Kidney (tissue), 14 donors: ENCODE measurements around the gene SLC5A6. TPM values are rescaled to one million over a fixed set of nuclear protein-coding genes. Genes with fewer than 3 reads are reported as not detected.

Experiments used
- DNase-seq, 5 donors: peaks; one replicate each; pipeline ENCODE4 v3.0.0-alpha.2; 2013 to 2020
- FAIRE-seq: peaks from 2 replicates; lab custom pipeline; 2012; peaks lifted over from hg19 to GRCh38; lab: Jason Lieb, UNC
- H3K27ac ChIP-seq, 2 donors: one replicate each; pipeline ENCODE4 v1.7.0; 2013; ENCODE audit warnings: low read depth in 2 of 2, low read length in 2 of 2, inconsistent platforms in 1 of 2
- H3K27me3 ChIP-seq: one replicate; pipeline ENCODE4 v1.7.1; 2013; ENCODE audit warnings: low read length, inconsistent platforms; ENCODE audit not compliant: control insufficient read depth, insufficient read depth
- H3K36me3 ChIP-seq, 3 donors: one replicate each; pipeline versions ENCODE4 v1.7.0 to v1.7.1; 2013; ENCODE audit warnings: low read length in 3 of 3, control low read depth in 1 of 3, inconsistent platforms in 1 of 3; ENCODE audit not compliant: insufficient read depth in 3 of 3, control insufficient read depth in 2 of 3
- H3K4me1 ChIP-seq, 3 donors: one replicate each; pipeline versions ENCODE4 v1.7.0 to v1.7.1; 2013; ENCODE audit warnings: low read length in 3 of 3, inconsistent platforms in 1 of 3, low read depth in 1 of 3; ENCODE audit not compliant: control insufficient read depth in 2 of 3, insufficient read depth in 2 of 3
- H3K4me3 ChIP-seq, 3 donors: one replicate each; pipeline versions ENCODE4 v1.7.0 to v1.8.1; 2013; ENCODE audit warnings: low read length in 3 of 3, control low read depth in 1 of 3, inconsistent platforms in 1 of 3
- H3K9ac ChIP-seq, 3 donors: one replicate each; pipeline versions ENCODE4 v1.7.0 to v1.7.1; 2013; ENCODE audit warnings: low read length in 3 of 3, control low read depth in 1 of 3, inconsistent platforms in 1 of 3
- H3K9me3 ChIP-seq, 3 donors: one replicate each; pipeline versions ENCODE4 v1.7.0 to v1.7.1; 2013; ENCODE audit warnings: low read length in 3 of 3, control low read depth in 1 of 3, inconsistent platforms in 1 of 3; ENCODE audit not compliant: control insufficient read depth in 2 of 3, insufficient read depth in 1 of 3
- intact Hi-C: fragments of 100-400 bp; cut with DNase I; formaldehyde crosslinking; loops from one replicate; pipeline ENCODE4 v1.11.1; 2022
- polyA plus RNA-seq: library from polyadenylated mRNA; stranded (reverse); fragments of 350-450 nt; fragmentation: Illumina TruSeq; extraction: RNeasy Lipid Tissue Mini Kit (QIAGEN cat#74804); gene quantifications from one replicate; pipeline ENCODE4 v1.2.3, GENCODE V29; 2014; ENCODE audit warnings: low read depth, low replicate concordance; ENCODE audit not compliant: insufficient read depth
- total RNA-seq: library from RNA; stranded (reverse); fragmentation: NEBNext Ultra II Directional; extraction: Animal tissue kit (Norgen Biotek cat#: 25700); gene quantifications from one replicate; pipeline ENCODE4 v1.2.1, GENCODE V29; 2021
- TF ChIP-seq, protein P1 (sequence below): IDR thresholded peaks from 3 replicates; pipeline ENCODE4 v1.5.1; 2012; ENCODE audit warnings: mild to moderate bottlenecking, moderate library complexity, borderline replicate concordance; ENCODE audit not compliant: insufficient read depth; ENCODE audit errors: extremely low read depth
- donor health status: control.
- donor health status: control.
- donor health status: control.
- donor health status: control.
- donor health status: control.
- donor health status: DM: yes; HTN: yes; CAD: no.
- donor health status: Normal renal cell carcinoma (clear cell type).

The SLC5A6 gene
- total and polyA plus RNA-seq, 2 donors from 2014 or later: 10.8 to 27.8 TPM

DNA sequence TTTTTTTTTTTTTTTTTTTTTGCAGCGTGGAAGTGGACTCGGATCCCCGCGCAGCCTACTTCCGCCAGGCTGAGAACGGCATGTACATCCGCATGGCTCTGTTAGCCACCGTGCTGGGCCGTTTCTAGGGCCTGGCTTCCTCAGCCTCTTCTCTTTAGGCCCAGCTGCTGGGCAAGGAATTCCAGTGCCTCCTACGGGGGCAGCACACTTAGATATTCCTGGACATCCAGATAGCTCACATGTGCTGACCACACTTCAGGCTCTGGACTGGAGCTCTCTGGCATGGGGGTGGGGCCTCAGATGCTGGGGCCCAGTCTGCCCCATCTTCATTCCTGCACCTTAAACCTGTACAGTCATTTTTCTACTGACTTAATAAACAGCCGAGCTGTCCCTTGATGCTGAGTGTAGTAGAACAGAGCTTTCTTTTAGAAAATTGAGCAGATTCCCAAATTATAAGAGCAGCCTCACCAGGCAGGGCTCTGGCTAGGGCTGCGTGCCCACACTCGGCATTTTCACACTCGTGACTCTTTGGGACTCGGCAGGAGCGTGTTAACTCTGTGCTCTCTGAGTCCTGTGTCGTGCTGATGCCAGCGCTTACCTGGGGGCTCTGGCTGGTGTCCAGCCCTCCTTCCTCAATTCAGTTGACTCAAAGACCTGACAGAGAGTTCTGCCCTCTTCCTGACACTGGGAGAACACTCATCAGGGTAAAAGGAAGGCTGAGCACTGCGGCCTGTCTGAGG, 31.5 kb upstream of the SLC5A6 start:
- Histone ChIP-seq H3K4me1 (no peaks in the 10 kb centered on the region), H3K4me3 (no peak overlapping the region), H3K36me3 (peaks cover 0 to 27% (median 18%) of the 10 kb centered on the region in 3 donors), H3K27me3 (no peaks in the 10 kb centered on the region), H3K9ac (no peak overlapping the region), H3K27ac (no peak overlapping the region), H3K9me3 (no peaks in the 10 kb centered on the region)
- no peak for FAIRE-seq
- intact Hi-C loops: no loop called here
- no peak for DNase-seq
- TF ChIP-seq, protein P1, sequence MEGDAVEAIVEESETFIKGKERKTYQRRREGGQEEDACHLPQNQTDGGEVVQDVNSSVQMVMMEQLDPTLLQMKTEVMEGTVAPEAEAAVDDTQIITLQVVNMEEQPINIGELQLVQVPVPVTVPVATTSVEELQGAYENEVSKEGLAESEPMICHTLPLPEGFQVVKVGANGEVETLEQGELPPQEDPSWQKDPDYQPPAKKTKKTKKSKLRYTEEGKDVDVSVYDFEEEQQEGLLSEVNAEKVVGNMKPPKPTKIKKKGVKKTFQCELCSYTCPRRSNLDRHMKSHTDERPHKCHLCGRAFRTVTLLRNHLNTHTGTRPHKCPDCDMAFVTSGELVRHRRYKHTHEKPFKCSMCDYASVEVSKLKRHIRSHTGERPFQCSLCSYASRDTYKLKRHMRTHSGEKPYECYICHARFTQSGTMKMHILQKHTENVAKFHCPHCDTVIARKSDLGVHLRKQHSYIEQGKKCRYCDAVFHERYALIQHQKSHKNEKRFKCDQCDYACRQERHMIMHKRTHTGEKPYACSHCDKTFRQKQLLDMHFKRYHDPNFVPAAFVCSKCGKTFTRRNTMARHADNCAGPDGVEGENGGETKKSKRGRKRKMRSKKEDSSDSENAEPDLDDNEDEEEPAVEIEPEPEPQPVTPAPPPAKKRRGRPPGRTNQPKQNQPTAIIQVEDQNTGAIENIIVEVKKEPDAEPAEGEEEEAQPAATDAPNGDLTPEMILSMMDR: no peak

DNA sequence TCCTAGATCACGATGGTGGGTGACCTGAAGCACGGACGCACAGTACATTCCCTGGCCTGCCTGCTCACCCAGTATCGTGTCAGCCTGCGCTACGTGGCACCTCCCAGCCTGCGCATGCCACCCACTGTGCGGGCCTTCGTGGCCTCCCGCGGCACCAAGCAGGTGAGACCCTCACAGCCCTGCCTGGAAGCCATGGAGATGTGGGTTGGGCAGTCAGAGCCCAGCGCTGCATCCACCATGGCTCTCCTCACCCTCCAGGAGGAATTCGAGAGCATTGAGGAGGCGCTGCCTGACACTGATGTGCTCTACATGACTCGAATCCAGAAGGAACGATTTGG, 30.5 kb upstream of the SLC5A6 start:
- intact Hi-C loops: no loop called here
- Histone ChIP-seq H3K4me1 (no peaks in the 10 kb centered on the region), H3K27me3 (no peaks in the 10 kb centered on the region), H3K4me3 (no peak overlapping the region), H3K9ac (no peak overlapping the region), H3K9me3 (no peaks in the 10 kb centered on the region), H3K36me3 (peaks cover 0 to 35% (median 26%) of the 10 kb centered on the region in 3 donors), H3K27ac (no peak overlapping the region)
- TF ChIP-seq, protein P1: no peak
- DNase-seq (no peak), FAIRE-seq (no peak)

- Histone ChIP-seq H3K9ac (no peak overlapping the region), H3K27me3 (no peaks in the 10 kb centered on the region), H3K4me3 (no peak overlapping the region), H3K27ac (no peak overlapping the region), H3K4me1 (no peaks in the 10 kb centered on the region), H3K36me3 (peaks cover 0 to 40% (median 28%) of the 10 kb centered on the region in 3 donors), H3K9me3 (no peaks in the 10 kb centered on the region)
- DNase-seq (no peak), FAIRE-seq (no peak)
- intact Hi-C loops: no loop called here
- TF ChIP-seq, protein P1: no peak
These were observed 29.9 kb upstream of the SLC5A6 start for GRCh38 chr2:27241761-27242613.
